Measurements from ENCODE around the gene HRCT1.

Gene HRCT1

GRCh38 chr9:35938474-35939356, 32.7 kb downstream of the HRCT1 start:
- DNase-seq = no peak
- intact Hi-C loops (cut with DNase I) = no loop called here

- DNase-seq = no peak
- intact Hi-C loops (cut with DNase I) = no loop called here
Observed at GRCh38 chr9:35939679-35940250, 33.8 kb downstream of the HRCT1 start.

- intact Hi-C loops (cut with DNase I) = no loop called here
- no peak for DNase-seq
Observed at GRCh38 chr9:35940458-35941407, 34.7 kb downstream of the HRCT1 start.

- intact Hi-C loops (cut with DNase I) = no loop called here
Observed at GRCh38 chr9:35942286-35942685, 36.3 kb downstream of the HRCT1 start.

GRCh38 chr9:35944173-35944572, 38.2 kb downstream of the HRCT1 start:
- DNase-seq = no peak
- intact Hi-C loops (cut with DNase I) = loop anchor here (2.0 kb wide), 1 partner anchor 41 kb away; no protein-coding TSS in a partner anchor

More at GRCh38 chr9:35942286-35942685, 36.3 kb downstream of the HRCT1 start:
- no peak for DNase-seq

GRCh38 chr9:35944841-35945240, 38.8 kb downstream of the HRCT1 start:
- no peak for DNase-seq
- intact Hi-C loops (cut with DNase I) = loop anchor here (2.0 kb wide), 1 partner anchor 42 kb away; no protein-coding TSS in a partner anchor

- intact Hi-C loops (cut with DNase I) = loop anchor here (2.0 kb wide), 1 partner anchor 43 kb away; no protein-coding TSS in a partner anchor
- peak in 9 of 10 donors; percentile 62 to 93 (median 70) for DNase-seq
Observed at GRCh38 chr9:35945341-35946018, 39.5 kb downstream of the HRCT1 start.

GRCh38 chr9:35948451-35948850, 42.4 kb downstream of the HRCT1 start:
- DNase-seq = no peak
- intact Hi-C loops (cut with DNase I) = no loop called here

GRCh38 chr9:35948901-35949318, 42.9 kb downstream of the HRCT1 start:
- DNase-seq = no peak
- intact Hi-C loops (cut with DNase I) = no loop called here

GRCh38 chr9:35951736-35952135, 45.7 kb downstream of the HRCT1 start:
- DNase-seq = no peak
- intact Hi-C loops (cut with DNase I) = no loop called here

GRCh38 chr9:35952526-35953191, 46.7 kb downstream of the HRCT1 start:
- DNase-seq = no peak
- intact Hi-C loops (cut with DNase I) = no loop called here

GRCh38 chr9:35954942-35955546, 49.0 kb downstream of the HRCT1 start:
- DNase-seq = peak in 4 of 10 donors; percentile 26 to 55 (median 47)

GRCh38 chr9:35956651-35957050, 50.6 kb downstream of the HRCT1 start:
- DNase-seq = no peak
- intact Hi-C loops (cut with DNase I) = loop anchor here (5.0 kb wide), 1 partner anchor 211 kb away; the partner anchor contains the start of gene CCIN

More at GRCh38 chr9:35954942-35955546, 49.0 kb downstream of the HRCT1 start:
- intact Hi-C loops (cut with DNase I) = loop anchor here (2.0 to 5.0 kb wide), 2 partner anchors 68 to 212 kb away; partner anchors contain the start of gene CCIN
